ENCODE data around the gene ZNF283. TPM values are rescaled to one million over a fixed set of nuclear protein-coding genes. Genes with fewer than 3 reads are reported as not detected.

The ZNF283 gene
- 10 to 100 TPM in 2 of 5 experiments, 1 to 10 TPM in 3; 4.3 to 24.4 (median 7.7) TPM for total RNA-seq
- 1 to 10 TPM; 2.2 to 3.7 TPM for polyA plus RNA-seq
- 11.8 reads per million, percentile 39 among the genes with 10 or more reads in this experiment for total RNA-seq

GRCh38 chr19:43826787-43827754 is at the start of gene ZNF283:
ZNF283 (plus strand) TSS chr19:43827321; CDS start chr19:43833505, 6,184 bp downstream.
- ATAC-seq: peak; percentile 99
- no peaks in the 10 kb centered on the region for H3K27me3 ChIP-seq (ENCODE audit: control insufficient read depth in 2 of 2, insufficient read depth in 2 of 2, low read length in 2 of 2)
- peak within 1 kb of the TSS; percentile 66 for H3K27ac ChIP-seq (ENCODE audit: low read depth, low read length)
- Mint-ChIP-seq H3K27me3 (peaks cover 1 to 16% (median 9%) of the 10 kb centered on the region in 5 donors), H3K4me3 (peak within 1 kb of the TSS; percentile 76 to 93 (median 90)), H3K36me3 (peaks cover 5 to 40% (median 33%) of the 10 kb centered on the region in 5 donors), H3K9me3 (peaks cover 0 to 28% (median 5%) of the 10 kb centered on the region in 11 donors), H3K27ac (peak within 1 kb of the TSS; percentile 49 to 86 (median 77)), H3K4me1 (peaks cover 16 to 25% (median 21%) of the 10 kb centered on the region in 7 donors)
- ChIA-PET CTCF (interaction anchor here (0.6 kb wide), 1 partner anchor 10 kb away, joined by 3 read pairs; no protein-coding TSS in a partner anchor), POLR2A (no interaction called here)
- intact Hi-C loops (cut with micrococcal nuclease): loop anchor here (1.0 to 10.0 kb wide), 11 partner anchors 74 to 673 kb away; partner anchors contain the start of genes ZNF230 (in 2 of the 2), ZNF45 (in 2 of the 2), ZNF180 (in 1 of the 2) and ZNF222 (in 1 of the 2)
- H3K36me3 ChIP-seq (ENCODE audit: control insufficient read depth in 2 of 3, insufficient read depth in 3 of 3, low read length in 3 of 3): peaks cover 0 to 11% (median 0%) of the 10 kb centered on the region in 3 experiments
- H3K4me3 ChIP-seq (ENCODE audit: low read length): peak within 1 kb of the TSS; percentile 77
- DNase-seq: peak; percentile 60 to 78 (median 74)
- peaks cover 4 to 12% of the 10 kb centered on the region in 2 donors for H3K4me1 ChIP-seq (ENCODE audit: control insufficient read depth in 2 of 2, insufficient read depth in 2 of 2, low read length in 2 of 2)
- H3K9me3 ChIP-seq (ENCODE audit: control insufficient read depth in 2 of 3, low read length in 3 of 3): no peaks in the 10 kb centered on the region

- ATAC-seq (no peak), DNase-seq (no peak)
- intact Hi-C loops (cut with micrococcal nuclease): no loop called here
- H3K9me3 ChIP-seq (ENCODE audit: control insufficient read depth in 2 of 3, low read length in 3 of 3): no peaks in the 10 kb centered on the region
- H3K4me3 Mint-ChIP-seq: peak overlapping the region; percentile 66 to 87 (median 81)
- H3K9me3 Mint-ChIP-seq: peaks cover 0 to 2% (median 0%) of the 10 kb centered on the region in 11 donors
- H3K4me3 ChIP-seq (ENCODE audit: low read length): no peak overlapping the region
- POLR2A ChIA-PET: interaction anchor here (1.2 to 7.9 kb wide), 4 partner anchors 13 to 34 kb away, joined by 3 to 100 read pairs (median 18); partner anchors contain the start of gene SMG9
- H3K36me3 Mint-ChIP-seq: peaks cover 0 to 17% (median 0%) of the 10 kb centered on the region in 5 donors
- peaks cover 55 to 83% (median 65%) of the 10 kb centered on the region in 7 donors for H3K4me1 Mint-ChIP-seq
- CTCF ChIA-PET: interaction anchor here (0.9 to 2.6 kb wide), 5 partner anchors 13 to 37 kb away, joined by 3 to 11 read pairs (median 3); partner anchors contain the start of gene SMG9
- H3K4me1 ChIP-seq (ENCODE audit: control insufficient read depth in 2 of 2, insufficient read depth in 2 of 2, low read length in 2 of 2): peaks cover 27 to 46% of the 10 kb centered on the region in 2 donors
- peak overlapping the region; percentile 71 for H3K27ac ChIP-seq (ENCODE audit: low read depth, low read length)
- H3K27me3 ChIP-seq (ENCODE audit: control insufficient read depth in 2 of 2, insufficient read depth in 2 of 2, low read length in 2 of 2): no peaks in the 10 kb centered on the region
- H3K36me3 ChIP-seq (ENCODE audit: control insufficient read depth in 2 of 3, insufficient read depth in 3 of 3, low read length in 3 of 3): peaks cover 0 to 6% (median 0%) of the 10 kb centered on the region in 3 experiments
- no peaks in the 10 kb centered on the region for H3K27me3 Mint-ChIP-seq
- H3K27ac Mint-ChIP-seq: peak overlapping the region; percentile 84 to 96 (median 93)
Observed at GRCh38 chr19:43778651-43779050, 48.5 kb upstream of the ZNF283 start.

- peaks cover 62 to 90% (median 71%) of the 10 kb centered on the region in 7 donors for H3K4me1 Mint-ChIP-seq
- H3K27ac Mint-ChIP-seq: peak overlapping the region; percentile 86 to 96 (median 93)
- no peaks in the 10 kb centered on the region for H3K27me3 Mint-ChIP-seq
- ATAC-seq (no peak), DNase-seq (no peak)
- peak overlapping the region; percentile 71 for H3K27ac ChIP-seq (ENCODE audit: low read depth, low read length)
- H3K4me3 Mint-ChIP-seq: peak overlapping the region; percentile 66 to 87 (median 81)
- H3K27me3 ChIP-seq (ENCODE audit: control insufficient read depth in 2 of 2, insufficient read depth in 2 of 2, low read length in 2 of 2): no peaks in the 10 kb centered on the region
- peaks cover 33 to 52% of the 10 kb centered on the region in 2 donors for H3K4me1 ChIP-seq (ENCODE audit: control insufficient read depth in 2 of 2, insufficient read depth in 2 of 2, low read length in 2 of 2)
- intact Hi-C loops (cut with micrococcal nuclease): no loop called here
- peaks cover 0 to 2% (median 0%) of the 10 kb centered on the region in 11 donors for H3K9me3 Mint-ChIP-seq
- POLR2A ChIA-PET: interaction anchor here (0.8 to 7.9 kb wide), 5 partner anchors 14 to 34 kb away, joined by 3 to 100 read pairs (median 9); partner anchors contain the start of gene SMG9
- H3K9me3 ChIP-seq (ENCODE audit: control insufficient read depth in 2 of 3, low read length in 3 of 3): no peaks in the 10 kb centered on the region
- H3K4me3 ChIP-seq (ENCODE audit: low read length): peak overlapping the region; percentile 42
- CTCF ChIA-PET: interaction anchor here (0.9 to 2.6 kb wide), 6 partner anchors 11 to 38 kb away, joined by 3 to 11 read pairs (median 3); partner anchors contain the start of gene SMG9
- no peaks in the 10 kb centered on the region for H3K36me3 ChIP-seq (ENCODE audit: control insufficient read depth in 2 of 3, insufficient read depth in 3 of 3, low read length in 3 of 3)
- peaks cover 0 to 17% (median 0%) of the 10 kb centered on the region in 5 donors for H3K36me3 Mint-ChIP-seq
Observed at GRCh38 chr19:43779147-43779819, 47.8 kb upstream of the ZNF283 start.

- DNase-seq (peak in 1 of 9 donors; percentile 21), ATAC-seq (no peak)
- Histone ChIP-seq H3K27me3 (ENCODE audit: control insufficient read depth in 2 of 2, insufficient read depth in 2 of 2, low read length in 2 of 2) (no peaks in the 10 kb centered on the region), H3K27ac (ENCODE audit: low read depth, low read length) (peak overlapping the region; percentile 71), H3K4me3 (ENCODE audit: low read length) (peak overlapping the region; percentile 42), H3K4me1 (ENCODE audit: control insufficient read depth in 2 of 2, insufficient read depth in 2 of 2, low read length in 2 of 2) (peaks cover 38 to 57% of the 10 kb centered on the region in 2 donors), H3K36me3 (ENCODE audit: control insufficient read depth in 2 of 3, insufficient read depth in 3 of 3, low read length in 3 of 3) (no peaks in the 10 kb centered on the region), H3K9me3 (ENCODE audit: control insufficient read depth in 2 of 3, low read length in 3 of 3) (no peaks in the 10 kb centered on the region)
- Mint-ChIP-seq H3K36me3 (peaks cover 0 to 17% (median 0%) of the 10 kb centered on the region in 5 donors), H3K9me3 (peaks cover 0 to 2% (median 0%) of the 10 kb centered on the region in 11 donors), H3K27me3 (no peaks in the 10 kb centered on the region), H3K27ac (peak overlapping the region; percentile 86 to 96 (median 93)), H3K4me1 (peaks cover 64 to 92% (median 77%) of the 10 kb centered on the region in 7 donors), H3K4me3 (peak overlapping the region; percentile 66 to 87 (median 81))
- intact Hi-C loops (cut with micrococcal nuclease): loop anchor here (1.0 to 10.0 kb wide), 5 partner anchors 15 to 972 kb away; partner anchors contain the start of genes ETHE1 (in 1 of the 2) and SMG9 (in 1 of the 2)
- POLR2A ChIA-PET: interaction anchor here (0.8 to 7.9 kb wide), 4 partner anchors 14 to 34 kb away, joined by 3 to 100 read pairs (median 16); partner anchors contain the start of gene SMG9
- CTCF ChIA-PET: interaction anchor here (1.0 to 2.6 kb wide), 3 partner anchors 12 to 35 kb away, joined by 3 to 11 read pairs (median 4); no protein-coding TSS in a partner anchor
Observed at GRCh38 chr19:43779820-43780219, 47.3 kb upstream of the ZNF283 start.

GRCh38 chr19:43780706-43781525 is 46.2 kb upstream of the ZNF283 start, which contains the start of gene KCNN4:
KCNN4 (minus strand) TSS chr19:43780973; CDS start chr19:43780861, 112 bp downstream.
- intact Hi-C loops (cut with micrococcal nuclease): loop anchor here (1.0 to 10.0 kb wide), 5 partner anchors 16 to 971 kb away; partner anchors contain the start of genes ETHE1 (in 1 of the 2) and SMG9 (in 1 of the 2)
- Histone ChIP-seq H3K4me1 (ENCODE audit: control insufficient read depth in 2 of 2, insufficient read depth in 2 of 2, low read length in 2 of 2) (peaks cover 38 to 62% of the 10 kb centered on the region in 2 donors), H3K27ac (ENCODE audit: low read depth, low read length) (peak within 1 kb of the TSS; percentile 71), H3K4me3 (ENCODE audit: low read length) (peak within 1 kb of the TSS; percentile 42), H3K27me3 (ENCODE audit: control insufficient read depth in 2 of 2, insufficient read depth in 2 of 2, low read length in 2 of 2) (no peaks in the 10 kb centered on the region), H3K36me3 (ENCODE audit: control insufficient read depth in 2 of 3, insufficient read depth in 3 of 3, low read length in 3 of 3) (no peaks in the 10 kb centered on the region), H3K9me3 (ENCODE audit: control insufficient read depth in 2 of 3, low read length in 3 of 3) (no peaks in the 10 kb centered on the region)
- ChIA-PET CTCF (interaction anchor here (0.6 to 1.5 kb wide), 4 partner anchors 13 to 250 kb away, joined by 3 to 4 read pairs (median 3); partner anchors contain the start of gene SMG9), POLR2A (interaction anchor here (7.9 kb wide), 1 partner anchor 15 kb away, joined by 100 read pairs; no protein-coding TSS in a partner anchor)
- ATAC-seq (peak; percentile 75), DNase-seq (peak in 6 of 9 donors; percentile 24 to 71 (median 33))
- Mint-ChIP-seq H3K9me3 (peaks cover 0 to 2% (median 0%) of the 10 kb centered on the region in 11 donors), H3K36me3 (peaks cover 0 to 11% (median 0%) of the 10 kb centered on the region in 5 donors), H3K4me1 (peaks cover 55 to 90% (median 78%) of the 10 kb centered on the region in 7 donors), H3K27me3 (no peaks in the 10 kb centered on the region), H3K4me3 (peak within 1 kb of the TSS; percentile 66 to 87 (median 82)), H3K27ac (peak within 1 kb of the TSS; percentile 86 to 96 (median 93))
